Suppressor macrophage treated with lipopolysaccharide for 4 hours (primary cell): Measurements from ENCODE around the gene RPL12.

Experiments
- DNase-seq: peaks from one replicate; pipeline ENCODE4 v3.0.0-alpha.2; 2020

Gene RPL12

GRCh38 chr9:127402401-127403090 lies 48.7 kb downstream of the RPL12 start:
- no peak for DNase-seq

GRCh38 chr9:127399736-127400269 lies 51.4 kb downstream of the RPL12 start:
- no peak for DNase-seq

- DNase-seq, result no peak
These were observed 52.3 kb downstream of the RPL12 start for GRCh38 chr9:127398715-127399400.

- DNase-seq, result no peak
These were observed 52.9 kb downstream of the RPL12 start for GRCh38 chr9:127398275-127398647.
